Naive thymus-derived CD8-positive, alpha-beta T cell (primary cell): ENCODE measurements around the gene POU1F1. TPM values are rescaled to one million over a fixed set of nuclear protein-coding genes. Genes with fewer than 3 reads are reported as not detected.
"Not testable (repeated sequence)": the region's sequence is repeated elsewhere in the genome, so short reads cannot be mapped to it uniquely, and the experiment has no call there.

Experiments
- ATAC-seq, 2 donors: fragments of 150-1000 bp; cut with Tn5 transposase in 1 of 2; sonication (Bioruptor Pico), chemical (Tn5 transposase) in 1 of 2; 1 replicate in 1 of 2; 2 replicates in 1 of 2; pipeline ENCODE4 v1.10.0; 2021; ENCODE audit warnings: mild to moderate bottlenecking in 2 of 2, moderate library complexity in 2 of 2
- POLR2A ChIA-PET: fragments of 350-600 bp; sonication (Branson Sonifier 250); formaldehyde crosslinking; loops from one replicate; lab custom pipeline; 2021; ENCODE audit warnings: antibody characterized with exemption; lab: Charles Lee
- DNase-seq, 10 donors: peaks; one replicate each; pipeline versions ENCODE4 v3.0.0 to v3.0.0-alpha.2; 2020 to 2022
- H3K27ac Mint-ChIP-seq, 10 donors: one replicate each; pipeline ENCODE4 v1.8.0; 2020 to 2022; ENCODE audit warnings: mild to moderate bottlenecking in 10 of 10, mixed read lengths in 10 of 10, moderate library complexity in 4 of 10, inconsistent platforms in 1 of 10
- H3K27me3 Mint-ChIP-seq, 5 donors: one replicate each; pipeline ENCODE4 v1.8.0; 2021 to 2022; ENCODE audit warnings: mixed read lengths in 5 of 5
- H3K36me3 Mint-ChIP-seq, 3 donors: one replicate each; pipeline ENCODE4 v1.8.0; 2020 to 2022; ENCODE audit warnings: mixed read lengths in 3 of 3, mild to moderate bottlenecking in 2 of 3, inconsistent platforms in 1 of 3
- H3K4me1 Mint-ChIP-seq, 4 donors: one replicate each; pipeline ENCODE4 v1.8.0; 2021 to 2022; ENCODE audit warnings: mixed read lengths in 4 of 4
- H3K4me3 Mint-ChIP-seq, 10 donors: one replicate each; pipeline ENCODE4 v1.8.0; 2020 to 2022; ENCODE audit warnings: mild to moderate bottlenecking in 10 of 10, mixed read lengths in 10 of 10, moderate library complexity in 6 of 10, inconsistent platforms in 1 of 10
- H3K9me3 Mint-ChIP-seq, 9 donors: one replicate each; pipeline ENCODE4 v1.8.0; 2020 to 2022; ENCODE audit warnings: mixed read lengths in 9 of 9, mild to moderate bottlenecking in 3 of 9, inconsistent platforms in 1 of 9, moderate library complexity in 1 of 9
- polyA plus RNA-seq, 3 donors: library from polyadenylated mRNA; unstranded; fragments of 300-500 nt; fragmentation: Illumina TruSeq; gene quantifications; one replicate each; pipeline ENCODE4 v1.2.3, GENCODE V29; 2021
- total RNA-seq, 8 experiments: library from RNA in 2 of 8; stranded (reverse) in 2 of 8; gene quantifications; one replicate each; pipeline ENCODE4 v1.2.3 and lab custom pipeline; 2021 to 2026

The POU1F1 gene, protein sequence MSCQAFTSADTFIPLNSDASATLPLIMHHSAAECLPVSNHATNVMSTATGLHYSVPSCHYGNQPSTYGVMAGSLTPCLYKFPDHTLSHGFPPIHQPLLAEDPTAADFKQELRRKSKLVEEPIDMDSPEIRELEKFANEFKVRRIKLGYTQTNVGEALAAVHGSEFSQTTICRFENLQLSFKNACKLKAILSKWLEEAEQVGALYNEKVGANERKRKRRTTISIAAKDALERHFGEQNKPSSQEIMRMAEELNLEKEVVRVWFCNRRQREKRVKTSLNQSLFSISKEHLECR
- total RNA-seq (not detected), polyA plus RNA-seq (not detected), total RNA-seq (lab: John Stamatoyannopoulos, UW) (0 to 0.08 (median 0) reads per million in 6 experiments)

DNA sequence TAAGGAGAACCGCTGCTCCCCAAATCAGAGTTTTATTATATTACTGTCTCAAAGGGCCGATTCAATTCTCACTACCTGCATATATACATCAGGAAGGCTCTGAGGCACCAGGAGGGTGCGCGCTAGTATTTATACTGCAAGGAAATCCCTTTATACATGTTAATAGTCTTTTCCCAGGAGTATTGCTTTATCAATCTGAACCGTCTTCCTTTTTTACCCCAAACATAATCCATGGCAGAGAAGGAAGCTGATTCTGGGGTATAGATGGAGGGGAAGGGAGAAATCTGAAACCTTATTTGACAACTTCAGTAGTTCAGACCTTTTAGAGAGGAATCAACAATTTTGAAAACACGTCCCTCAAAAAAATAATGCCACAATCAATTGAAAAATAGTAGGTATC, at the start of gene POU1F1:
TSS of gene POU1F1 (minus strand) at position 101 of the 400 bp plus-strand sequence. CDS start 122 bp downstream, outside the sequence.
- H3K36me3 Mint-ChIP-seq: no peaks in the 10 kb centered on the region
- ATAC-seq (no peak), DNase-seq (no peak)
- H3K27me3 Mint-ChIP-seq: peaks cover 0 to 1% (median 0%) of the 10 kb centered on the region in 5 donors
- no peak within 1 kb of the TSS for H3K4me3 Mint-ChIP-seq
- H3K27ac Mint-ChIP-seq: no peak within 1 kb of the TSS
- POLR2A ChIA-PET: no interaction called here
- H3K9me3 Mint-ChIP-seq: no peaks in the 10 kb centered on the region
- peaks cover 0 to 2% (median 1%) of the 10 kb centered on the region in 4 donors for H3K4me1 Mint-ChIP-seq

DNA sequence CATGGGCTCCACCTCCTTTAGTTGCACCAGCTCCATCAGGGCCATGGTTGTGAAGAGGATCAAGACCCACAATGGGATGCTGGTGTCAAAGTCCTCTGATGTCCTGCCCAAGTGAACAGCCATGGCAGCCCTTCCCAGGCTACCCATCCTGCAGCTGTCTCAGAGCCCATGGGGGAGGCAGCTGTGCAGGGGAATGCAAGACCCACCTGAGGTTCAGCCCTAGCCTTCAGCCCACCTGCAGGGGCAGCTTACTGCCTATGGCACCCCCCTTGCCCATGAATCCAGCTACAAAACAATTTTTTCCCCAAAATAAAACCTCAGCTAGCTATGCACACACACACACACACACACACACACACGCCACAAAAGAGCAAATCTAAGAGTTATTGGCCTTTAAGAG, 48.2 kb upstream of the POU1F1 start:
- POLR2A ChIA-PET: no interaction called here
- H3K4me1 Mint-ChIP-seq: peaks cover 0 to 1% (median 0%) of the 10 kb centered on the region in 4 donors
- DNase-seq (no peak), ATAC-seq (no peak)
- H3K36me3 Mint-ChIP-seq: no peaks in the 10 kb centered on the region
- H3K27ac Mint-ChIP-seq: no peak overlapping the region
- no peak overlapping the region for H3K4me3 Mint-ChIP-seq
- peaks cover 13 to 37% (median 18%) of the 10 kb centered on the region in 5 donors for H3K27me3 Mint-ChIP-seq
- no peaks in the 10 kb centered on the region for H3K9me3 Mint-ChIP-seq

DNA sequence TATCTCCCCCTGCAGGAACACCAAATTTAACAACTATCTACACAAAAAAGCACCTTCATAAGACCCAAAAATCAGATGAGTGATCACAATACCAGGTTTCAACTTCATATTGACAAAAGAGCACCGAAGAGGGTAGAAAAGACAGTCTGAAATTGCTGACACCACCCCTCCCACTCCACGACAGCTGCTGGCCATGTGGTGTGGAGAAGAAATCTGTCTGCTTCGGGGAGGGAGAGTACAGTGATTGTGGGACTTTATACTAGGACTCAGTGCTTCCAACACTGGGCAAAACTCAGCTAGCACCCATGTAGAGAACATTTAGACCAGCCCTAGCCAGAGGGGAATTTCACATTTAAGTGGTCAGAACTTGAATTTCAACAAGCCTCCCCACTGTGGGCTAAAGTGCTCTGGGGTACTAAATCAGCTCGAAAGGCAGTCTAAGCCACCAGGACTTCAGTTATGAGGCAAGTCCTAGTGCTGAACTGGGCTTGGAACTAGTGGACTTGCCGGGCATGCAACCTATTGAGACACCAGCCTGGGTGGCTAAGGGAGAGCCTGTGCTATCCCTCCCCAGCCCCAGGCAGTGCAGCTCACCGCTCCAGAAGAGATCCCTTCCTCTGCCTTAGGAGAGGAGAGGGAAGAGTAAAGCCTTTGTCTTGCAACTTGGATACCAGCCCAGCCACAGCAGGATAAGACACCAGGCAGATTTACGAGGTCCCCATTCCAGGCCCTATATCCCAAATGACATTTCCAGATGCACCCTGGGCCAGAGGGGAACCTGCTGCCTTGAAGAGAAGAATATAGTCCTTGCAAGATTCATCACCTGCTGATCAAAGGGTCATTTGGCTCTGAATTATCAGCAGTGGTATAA, 44.6 kb upstream of the POU1F1 start:
- Mint-ChIP-seq H3K36me3 (no peaks in the 10 kb centered on the region), H3K27me3 (peaks cover 15 to 38% (median 23%) of the 10 kb centered on the region in 5 donors), H3K9me3 (no peaks in the 10 kb centered on the region), H3K4me3 (no peak overlapping the region), H3K4me1 (peaks cover 0 to 1% (median 0%) of the 10 kb centered on the region in 4 donors), H3K27ac (no peak overlapping the region)
- DNase-seq (no peak), ATAC-seq (no peak)
- POLR2A ChIA-PET: no interaction called here

DNA sequence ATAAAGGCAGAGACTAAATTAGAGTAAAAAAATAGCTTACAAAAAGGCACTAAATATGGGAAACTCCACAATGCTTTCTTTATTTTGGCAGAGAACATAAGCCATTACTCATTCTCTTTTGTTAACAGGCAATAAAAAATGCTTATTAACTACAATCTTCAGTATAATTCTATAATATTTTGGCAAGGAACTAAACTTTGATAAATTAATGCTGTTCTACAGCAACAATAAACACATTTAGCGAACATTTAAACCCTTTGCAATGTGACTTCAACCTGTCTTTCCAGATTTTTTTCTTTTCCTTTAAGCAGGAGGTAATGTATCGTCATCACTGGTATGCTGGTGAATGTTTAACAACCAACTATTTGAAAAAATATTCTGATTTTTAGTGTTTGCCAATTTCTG, 42.2 kb upstream of the POU1F1 start:
- ATAC-seq (no peak), DNase-seq (no peak)
- Mint-ChIP-seq H3K27ac (no peak overlapping the region), H3K36me3 (no peaks in the 10 kb centered on the region), H3K9me3 (no peaks in the 10 kb centered on the region), H3K4me1 (no peaks in the 10 kb centered on the region), H3K27me3 (peaks cover 8 to 32% (median 19%) of the 10 kb centered on the region in 5 donors), H3K4me3 (no peak overlapping the region)
- POLR2A ChIA-PET: no interaction called here

DNA sequence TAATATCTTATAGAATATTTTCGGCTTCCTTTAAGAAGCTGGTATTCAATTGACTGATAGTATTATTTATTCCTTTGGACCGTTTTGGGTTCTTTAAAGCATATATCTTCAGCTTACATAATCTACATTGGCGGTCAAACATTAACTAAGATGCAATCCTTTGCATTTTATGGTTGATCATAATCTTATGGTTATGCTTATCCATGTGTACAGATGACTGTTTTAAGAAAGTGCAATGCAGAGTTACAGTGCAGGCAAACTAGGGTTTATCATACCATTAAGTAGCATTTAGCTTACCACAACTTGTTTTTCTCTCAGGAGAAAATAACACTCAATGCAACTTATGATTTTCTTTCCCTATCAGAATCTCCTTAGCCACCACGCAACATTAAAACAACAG, 41.4 kb upstream of the POU1F1 start:
- POLR2A ChIA-PET: no interaction called here
- Mint-ChIP-seq H3K27me3 (peaks cover 2 to 25% (median 14%) of the 10 kb centered on the region in 5 donors), H3K4me1 (no peaks in the 10 kb centered on the region), H3K27ac (no peak overlapping the region), H3K36me3 (no peaks in the 10 kb centered on the region), H3K9me3 (no peaks in the 10 kb centered on the region), H3K4me3 (no peak overlapping the region)
- no peak for DNase-seq
- ATAC-seq: no peak

DNA sequence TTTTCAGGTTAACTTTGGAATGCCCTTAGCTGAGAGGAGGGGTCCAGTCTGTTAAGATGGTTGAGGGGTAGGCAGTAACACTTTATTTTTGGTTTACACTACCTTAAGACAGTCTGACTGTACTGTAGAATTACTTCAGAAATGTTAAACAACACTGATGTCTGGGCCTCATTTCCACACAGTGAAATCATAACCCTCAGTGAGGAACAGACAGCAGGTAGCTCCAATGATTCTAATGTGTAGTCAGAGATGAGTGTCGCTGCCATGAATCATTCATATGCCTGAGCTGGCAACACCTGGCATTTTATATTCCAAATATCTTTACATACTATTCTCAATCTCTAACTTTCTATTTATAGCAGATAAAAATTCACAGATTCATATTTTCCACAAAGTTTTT, 37.3 kb upstream of the POU1F1 start:
- POLR2A ChIA-PET: no interaction called here

DNA sequence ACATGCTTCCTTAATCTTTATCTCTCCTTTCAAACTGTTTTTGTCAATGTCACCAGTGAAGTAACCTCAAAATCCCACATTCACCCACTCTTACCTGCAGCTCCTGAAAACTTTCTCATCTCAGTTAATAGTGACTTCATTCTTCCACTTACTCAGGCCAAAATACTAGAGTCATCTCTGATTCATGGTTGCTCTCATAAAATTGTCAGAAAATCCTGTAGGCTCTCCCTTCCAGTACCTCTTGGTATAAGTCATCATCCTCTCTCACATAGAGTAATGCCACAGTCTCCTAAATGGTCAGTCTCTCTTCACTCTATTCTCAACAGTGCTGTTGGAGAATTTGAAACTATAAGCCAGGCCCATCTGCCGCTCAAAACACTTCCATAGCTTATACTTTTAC, 34.9 kb upstream of the POU1F1 start:
- no peaks in the 10 kb centered on the region for H3K36me3 Mint-ChIP-seq
- ATAC-seq: no peak
- DNase-seq: no peak
- no peak overlapping the region for H3K4me3 Mint-ChIP-seq
- POLR2A ChIA-PET: no interaction called here
- H3K27me3 Mint-ChIP-seq: peaks cover 0 to 12% (median 0%) of the 10 kb centered on the region in 5 donors
- H3K27ac Mint-ChIP-seq: no peak overlapping the region
- H3K9me3 Mint-ChIP-seq: no peaks in the 10 kb centered on the region
- no peaks in the 10 kb centered on the region for H3K4me1 Mint-ChIP-seq

More for the DNA sequence above, 37.3 kb upstream of the POU1F1 start:
- H3K27ac Mint-ChIP-seq: no peak overlapping the region
- no peak for DNase-seq
- no peak for ATAC-seq
- no peaks in the 10 kb centered on the region for H3K9me3 Mint-ChIP-seq
- H3K4me1 Mint-ChIP-seq: no peaks in the 10 kb centered on the region
- H3K27me3 Mint-ChIP-seq: peaks cover 0 to 5% (median 3%) of the 10 kb centered on the region in 5 donors
- no peaks in the 10 kb centered on the region for H3K36me3 Mint-ChIP-seq
- H3K4me3 Mint-ChIP-seq: no peak overlapping the region

DNA sequence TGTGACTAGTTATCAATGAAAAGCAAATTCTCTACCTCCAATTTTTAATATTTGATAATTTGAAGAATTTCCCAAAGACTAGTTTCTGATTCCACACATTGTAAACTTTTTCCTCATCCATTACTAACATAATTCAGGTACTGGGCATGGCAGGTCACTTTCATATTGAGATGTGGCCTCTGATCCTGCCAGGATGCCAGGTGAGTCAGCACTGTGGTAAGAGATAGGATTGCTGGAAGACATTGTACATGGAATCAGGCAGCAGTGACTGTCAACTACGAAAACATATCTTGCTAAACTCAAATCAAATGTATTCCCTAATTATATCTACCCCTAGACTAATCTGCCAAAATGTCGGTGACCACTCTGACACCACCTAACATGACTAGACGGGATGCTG, 33.2 kb upstream of the POU1F1 start:
- no peak for DNase-seq
- Mint-ChIP-seq H3K9me3 (no peaks in the 10 kb centered on the region), H3K4me1 (no peaks in the 10 kb centered on the region), H3K36me3 (no peaks in the 10 kb centered on the region), H3K4me3 (no peak overlapping the region), H3K27me3 (peaks cover 0 to 8% (median 3%) of the 10 kb centered on the region in 5 donors), H3K27ac (no peak overlapping the region)
- ATAC-seq: no peak
- POLR2A ChIA-PET: no interaction called here

DNA sequence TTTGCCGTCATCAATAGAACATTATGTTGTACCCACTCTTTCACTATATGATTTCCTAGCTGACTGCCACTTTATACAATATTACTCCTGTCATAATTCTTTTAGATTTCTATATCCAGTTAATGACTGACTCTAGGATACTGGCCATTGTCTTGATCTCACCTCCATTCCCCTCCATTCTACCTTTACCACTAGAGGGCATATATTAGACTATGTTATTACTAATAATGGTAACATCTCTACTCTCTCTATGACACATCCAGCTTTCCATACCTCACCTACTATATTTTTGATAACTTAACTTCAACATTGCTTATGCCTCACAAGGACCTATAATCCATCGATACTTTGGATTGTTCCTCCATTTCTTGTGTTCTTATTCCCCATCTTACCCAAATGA, 31.4 kb upstream of the POU1F1 start:
- DNase-seq (no peak), ATAC-seq (no peak)
- Mint-ChIP-seq H3K9me3 (no peaks in the 10 kb centered on the region), H3K4me1 (no peaks in the 10 kb centered on the region), H3K4me3 (no peak overlapping the region), H3K27me3 (peaks cover 0 to 8% (median 3%) of the 10 kb centered on the region in 5 donors), H3K27ac (no peak overlapping the region), H3K36me3 (no peaks in the 10 kb centered on the region)
- POLR2A ChIA-PET: no interaction called here

DNA sequence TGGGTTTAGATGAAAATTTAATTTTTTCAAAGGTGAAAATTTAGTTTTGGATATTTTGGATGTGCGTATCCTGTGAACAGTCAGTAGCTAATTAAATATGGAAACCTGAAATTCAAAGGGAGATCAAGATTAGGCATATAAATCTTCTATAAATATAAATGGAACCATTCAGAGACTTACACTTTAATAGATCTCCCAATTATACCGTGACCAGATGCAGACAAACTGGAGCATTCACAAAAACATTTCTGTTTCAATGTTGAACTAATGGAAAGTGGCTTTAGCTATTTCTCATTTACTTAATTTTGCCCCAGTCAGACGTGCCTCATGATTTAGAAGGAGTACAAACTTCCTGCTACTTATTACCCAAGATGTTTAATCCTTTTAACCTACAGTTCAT, 29.1 kb upstream of the POU1F1 start:
- H3K9me3 Mint-ChIP-seq: no peaks in the 10 kb centered on the region
- no peaks in the 10 kb centered on the region for H3K4me1 Mint-ChIP-seq
- no peak for DNase-seq
- H3K36me3 Mint-ChIP-seq: no peaks in the 10 kb centered on the region
- no peak overlapping the region for H3K4me3 Mint-ChIP-seq
- POLR2A ChIA-PET: no interaction called here
- peaks cover 0 to 11% (median 3%) of the 10 kb centered on the region in 5 donors for H3K27me3 Mint-ChIP-seq
- no peak overlapping the region for H3K27ac Mint-ChIP-seq
- ATAC-seq: no peak

DNA sequence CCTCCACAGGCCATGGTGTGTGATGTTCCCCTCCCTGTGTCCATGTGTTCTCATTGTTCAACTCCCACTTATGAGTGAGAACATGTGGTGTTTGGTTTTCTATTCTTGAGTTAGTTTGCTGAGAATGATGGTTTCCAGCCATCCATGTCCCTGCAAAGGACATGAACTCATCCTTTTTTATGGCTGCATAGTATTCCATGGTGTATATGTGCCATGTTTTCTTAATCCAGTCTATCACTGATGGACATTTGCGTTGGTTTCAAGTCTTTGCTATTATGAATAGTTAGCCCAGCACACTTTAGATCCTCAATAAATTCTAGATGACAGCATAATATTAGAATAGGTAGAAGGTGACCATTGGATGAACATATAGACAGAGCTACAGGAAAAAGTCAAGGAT, 28.6 kb upstream of the POU1F1 start:
- H3K4me1 Mint-ChIP-seq, H3K4me3 Mint-ChIP-seq: not testable (repeated sequence)

DNA sequence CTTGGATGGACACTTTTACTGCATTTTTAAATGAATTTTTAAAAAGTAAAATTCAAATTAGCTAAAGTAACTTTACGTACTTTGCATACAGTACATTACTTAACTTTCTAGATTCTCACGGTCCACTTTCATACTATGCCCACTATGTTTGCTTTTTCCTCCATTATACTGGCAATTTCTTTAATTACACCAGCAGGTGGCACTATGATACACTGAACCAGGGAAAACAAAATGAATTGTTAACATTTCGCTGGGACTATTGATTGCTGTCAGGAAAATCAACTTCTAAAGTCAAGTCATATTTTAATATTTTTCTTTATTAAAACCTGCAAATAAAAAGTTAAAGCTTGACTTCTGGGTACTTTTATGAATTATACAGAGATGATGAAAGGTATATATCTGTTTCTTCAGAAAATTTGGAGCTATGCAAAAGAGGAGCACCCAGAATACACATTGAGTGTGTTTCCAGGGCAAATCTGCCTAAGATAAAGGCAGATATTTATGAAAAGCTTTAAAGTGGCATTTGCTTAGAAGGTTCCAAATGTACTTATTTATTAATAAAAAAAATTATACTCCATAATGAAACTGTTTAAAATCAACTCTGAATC, 21.8 kb upstream of the POU1F1 start:
- Mint-ChIP-seq H3K27me3 (peaks cover 0 to 4% (median 0%) of the 10 kb centered on the region in 5 donors), H3K36me3 (no peaks in the 10 kb centered on the region), H3K4me1 (no peaks in the 10 kb centered on the region), H3K27ac (no peak overlapping the region), H3K4me3 (no peak overlapping the region), H3K9me3 (no peaks in the 10 kb centered on the region)
- ATAC-seq: peak in 1 of 2 donors; percentile 63
- peak in 3 of 10 donors; percentile 21 to 36 (median 35) for DNase-seq
- POLR2A ChIA-PET: no interaction called here

More for the DNA sequence above, 28.6 kb upstream of the POU1F1 start:
- H3K9me3 Mint-ChIP-seq, H3K27ac Mint-ChIP-seq, H3K36me3 Mint-ChIP-seq, POLR2A ChIA-PET, DNase-seq, ATAC-seq: not testable (repeated sequence)
- peaks cover 0 to 11% (median 3%) of the 10 kb centered on the region in 5 donors for H3K27me3 Mint-ChIP-seq

DNA sequence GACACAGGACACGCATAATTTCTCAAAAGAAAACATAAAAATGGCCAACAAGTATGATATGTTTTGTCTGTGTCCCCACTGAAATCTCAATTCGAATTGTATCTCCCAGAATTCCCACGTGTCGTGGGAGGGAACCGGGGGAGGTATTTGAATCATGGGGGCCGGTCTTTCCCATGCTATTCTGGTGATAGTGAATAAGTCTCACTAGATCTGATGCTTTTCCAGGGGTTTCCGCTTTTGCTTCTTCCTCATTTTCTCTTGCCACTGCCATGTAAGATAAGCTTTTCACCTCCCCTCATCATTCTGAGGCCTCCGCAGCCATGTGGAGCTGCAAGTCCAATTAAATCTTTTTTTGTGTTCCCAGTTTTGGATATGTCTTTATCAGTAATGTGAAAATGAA, 12.1 kb upstream of the POU1F1 start:
- Mint-ChIP-seq H3K9me3 (no peaks in the 10 kb centered on the region), H3K27me3 (peaks cover 0 to 4% (median 2%) of the 10 kb centered on the region in 5 donors), H3K27ac (no peak overlapping the region), H3K36me3 (peaks cover 0 to 2% (median 0%) of the 10 kb centered on the region in 3 donors), H3K4me1 (no peaks in the 10 kb centered on the region), H3K4me3 (no peak overlapping the region)
- ATAC-seq (no peak), DNase-seq (no peak)
- POLR2A ChIA-PET: no interaction called here
